ENCODE data around the gene KRT76.

The KRT76 gene

DNA sequence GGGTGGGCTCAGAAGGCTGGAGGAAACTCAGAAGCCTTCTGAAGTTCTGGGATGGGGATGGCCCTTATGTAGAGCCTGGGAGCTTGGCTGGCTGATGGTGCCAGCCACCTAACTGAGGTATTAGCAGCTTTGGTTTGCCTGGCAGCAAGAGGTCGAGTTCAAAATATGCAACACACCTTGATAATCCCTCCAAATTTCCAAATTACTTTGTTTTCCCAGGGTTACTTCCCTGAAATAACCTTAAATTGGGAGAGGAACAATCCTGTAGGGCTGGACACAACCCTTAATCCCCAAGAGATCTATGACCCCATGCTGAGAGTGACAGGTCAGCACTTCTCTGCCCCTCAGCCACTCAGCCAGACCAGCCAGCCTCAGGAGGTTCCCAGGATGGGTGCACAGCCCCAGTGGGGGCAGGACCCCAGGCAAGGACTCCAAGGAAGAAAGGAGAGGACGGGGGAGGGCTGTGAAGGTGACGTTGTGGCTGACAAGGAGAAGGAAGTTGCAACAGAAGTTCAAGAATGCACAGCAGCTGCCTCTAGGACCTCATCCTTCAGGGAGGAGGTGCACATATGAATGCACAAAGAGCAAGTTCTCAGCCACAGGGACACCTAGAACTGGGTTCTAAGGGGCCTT, 55.2 kb downstream of the KRT76 start:
- H2AFZ ChIP-seq (ENCODE audit: low read depth, low read length) = no peak overlapping the region
- H3K4me2 ChIP-seq (ENCODE audit: insufficient read depth, low read length) = no peak overlapping the region
- H3K9ac ChIP-seq (ENCODE audit: low read depth, low read length) = no peak overlapping the region
- TF ChIP-seq CTCF (IDR thresholded peaks at IDR 0.05; ENCODE audit: borderline replicate concordance, extremely low read depth, low read length, poor library complexity, severe bottlenecking) = no peak
- TF ChIP-seq EZH2 (IDR thresholded peaks at IDR 0.05; ENCODE audit: borderline replicate concordance, low read depth, low read length, severe bottlenecking) = no peak
- no peak overlapping the region for H3K4me3 ChIP-seq (ENCODE audit: low read depth in 1 of 2, low read length in 2 of 2)
- H3K9me3 ChIP-seq (ENCODE audit: insufficient read depth, low read length, severe bottlenecking) = no peaks in the 10 kb centered on the region
- no peaks in the 10 kb centered on the region for H3K36me3 ChIP-seq (ENCODE audit: insufficient read depth, low read length)
- DNase-seq (no peak), ATAC-seq (ENCODE audit: insufficient read depth, low read depth) (no peak)
- H3K4me1 ChIP-seq (ENCODE audit: insufficient read depth, low read length) = no peaks in the 10 kb centered on the region
- peaks cover 5% of the 10 kb centered on the region; the same call in 1 of the 2 replicates for H4K20me1 ChIP-seq (ENCODE audit: insufficient read depth, low read length)
- H3K27me3 ChIP-seq (ENCODE audit: insufficient read depth, low read length, poor library complexity) = peaks cover 13% of the 10 kb centered on the region
- no peak overlapping the region for H3K27ac ChIP-seq (ENCODE audit: low read length)
- H3K79me2 ChIP-seq (ENCODE audit: insufficient read depth, low read length) = no peaks in the 10 kb centered on the region

DNA sequence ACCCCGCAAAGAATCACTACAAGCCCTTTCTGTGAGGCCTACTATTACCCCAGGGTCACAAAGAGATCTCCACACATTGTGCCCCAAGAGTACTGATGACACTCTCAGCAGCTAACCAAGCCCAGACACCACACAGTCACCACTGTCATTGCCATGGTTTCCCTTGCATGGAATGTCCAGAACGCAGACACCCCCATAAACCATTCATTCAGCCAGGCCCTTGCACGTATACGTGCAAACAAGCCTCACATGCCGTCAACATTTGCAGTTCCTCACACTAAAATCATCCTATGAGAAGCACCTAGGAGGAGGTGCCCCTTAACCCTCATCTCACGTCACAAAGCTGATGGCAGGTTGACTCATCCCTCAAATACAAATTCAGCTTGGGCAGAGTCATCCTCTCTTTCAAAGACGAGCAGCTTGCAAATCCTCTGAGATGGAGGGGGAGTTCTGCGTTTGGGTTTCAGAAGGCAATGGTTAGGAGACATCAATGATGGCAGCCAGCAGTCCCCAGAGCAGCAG, 56.7 kb downstream of the KRT76 start:
- H4K20me1 ChIP-seq (ENCODE audit: insufficient read depth, low read length) = peaks cover 5% of the 10 kb centered on the region; the same call in 1 of the 2 replicates
- no peak for DNase-seq
- TF ChIP-seq EZH2 (IDR thresholded peaks at IDR 0.05; ENCODE audit: borderline replicate concordance, low read depth, low read length, severe bottlenecking) (no peak), CTCF (IDR thresholded peaks at IDR 0.05; ENCODE audit: borderline replicate concordance, extremely low read depth, low read length, poor library complexity, severe bottlenecking) (no peak)
- H3K27me3 ChIP-seq (ENCODE audit: insufficient read depth, low read length, poor library complexity) = peaks cover 12% of the 10 kb centered on the region
- H3K79me2 ChIP-seq (ENCODE audit: insufficient read depth, low read length) = no peaks in the 10 kb centered on the region
- H3K9ac ChIP-seq (ENCODE audit: low read depth, low read length) = no peak overlapping the region
- ATAC-seq (ENCODE audit: insufficient read depth, low read depth) = no peak
- no peaks in the 10 kb centered on the region for H3K4me1 ChIP-seq (ENCODE audit: insufficient read depth, low read length)
- no peaks in the 10 kb centered on the region for H3K36me3 ChIP-seq (ENCODE audit: insufficient read depth, low read length)
- H2AFZ ChIP-seq (ENCODE audit: low read depth, low read length) = no peak overlapping the region
- no peak overlapping the region for H3K4me3 ChIP-seq (ENCODE audit: low read depth in 1 of 2, low read length in 2 of 2)
- H3K4me2 ChIP-seq (ENCODE audit: insufficient read depth, low read length) = no peak overlapping the region
- no peaks in the 10 kb centered on the region for H3K9me3 ChIP-seq (ENCODE audit: insufficient read depth, low read length, severe bottlenecking)
- no peak overlapping the region for H3K27ac ChIP-seq (ENCODE audit: low read length)

Data from DND-41 (cell line).